Loucy (cell line): ENCODE data around the gene EFCC1.
"Not testable (repeated sequence)": the region's sequence is repeated elsewhere in the genome, so short reads cannot be mapped to it uniquely, and the experiment has no call there.

Experiments
- H2AFZ ChIP-seq: fragments of 200-600 bp; sonication (generic); 2 replicates; pipeline ENCODE4 v1.6.0; 2016; ENCODE audit warnings: antibody characterized with exemption, mild to moderate bottlenecking, low read length, moderate library complexity
- H3F3A ChIP-seq: fragments of 200-600 bp; 2 replicates; pipeline ENCODE4 v1.6.0; 2016; ENCODE audit warnings: antibody characterized with exemption, low read depth, mild to moderate bottlenecking
- H3K27me3 ChIP-seq: fragments of 200-600 bp; sonication (generic); 2 replicates; pipeline ENCODE4 v1.6.1; 2014; ENCODE audit warnings: low read length, mild to moderate bottlenecking; ENCODE audit not compliant: insufficient read depth, poor library complexity, severe bottlenecking
- H3K36me3 ChIP-seq: fragments of 200-600 bp; sonication (generic); 2 replicates; pipeline ENCODE4 v1.6.1; 2016; ENCODE audit warnings: low read length; ENCODE audit not compliant: insufficient read depth
- H3K4me1 ChIP-seq: fragments of 200-600 bp; sonication (generic); 2 replicates; pipeline ENCODE4 v1.5.1; 2014; ENCODE audit warnings: low read length, mild to moderate bottlenecking; ENCODE audit not compliant: insufficient read depth, poor library complexity, severe bottlenecking
- H3K4me2 ChIP-seq: fragments of 200-600 bp; sonication (generic); 2 replicates; pipeline ENCODE4 v1.6.0; 2014; ENCODE audit warnings: antibody characterized with exemption, low read length, low read depth, mild to moderate bottlenecking; ENCODE audit not compliant: poor library complexity, severe bottlenecking
- H3K4me3 ChIP-seq: fragments of 200-600 bp; sonication (generic); 2 replicates; pipeline ENCODE4 v1.5.1; 2014; ENCODE audit warnings: low read length, mild to moderate bottlenecking, mixed read lengths; ENCODE audit not compliant: poor library complexity, severe bottlenecking
- H3K79me2 ChIP-seq: fragments of 200-600 bp; sonication (generic); 2 replicates; pipeline ENCODE4 v1.6.1; 2014; ENCODE audit warnings: low read length; ENCODE audit not compliant: insufficient read depth
- H3K9ac ChIP-seq: fragments of 200-600 bp; sonication (generic); 2 replicates; pipeline ENCODE4 v1.6.0; 2014; ENCODE audit warnings: mild to moderate bottlenecking, low read depth, low read length, moderate library complexity; ENCODE audit not compliant: poor library complexity, severe bottlenecking
- H3K9me2 ChIP-seq: fragments of 200-600 bp; sonication (generic); replicated peaks from 2 replicates; pipeline ENCODE4 v1.6.1; 2016; ENCODE audit warnings: low read depth, low read length, mixed read lengths
- H3K9me3 ChIP-seq: fragments of 200-600 bp; sonication (generic); 2 replicates; pipeline ENCODE4 v1.6.1; 2014; ENCODE audit warnings: mild to moderate bottlenecking, antibody characterized with exemption, low read length, low read depth; ENCODE audit not compliant: insufficient read depth
- H4K20me1 ChIP-seq: fragments of 200-600 bp; sonication (generic); 2 replicates; pipeline ENCODE4 v1.6.0; 2014; ENCODE audit warnings: antibody characterized with exemption, low read length, mild to moderate bottlenecking; ENCODE audit not compliant: insufficient read depth, poor library complexity, severe bottlenecking
- CTCF ChIP-seq: fragments of 200-600 bp; sonication (generic); conservative IDR thresholded peaks from 2 replicates; pipeline ENCODE4 v1.5.1; 2014; ENCODE audit warnings: mild to moderate bottlenecking, antibody characterized with exemption, low read length
- EZH2phosphoT487 ChIP-seq: fragments of 200-600 bp; IDR thresholded peaks from 2 replicates; pipeline ENCODE4 v1.6.1; 2018; ENCODE audit warnings: antibody characterized with exemption, mild to moderate bottlenecking, moderate library complexity, borderline replicate concordance

EFCC1 gene

GRCh38 chr3:129085818-129086217, 84.7 kb downstream of the EFCC1 start:
- H3K4me2 ChIP-seq: no peak overlapping the region
- H4K20me1 ChIP-seq: no peaks in the 10 kb centered on the region
- H2AFZ ChIP-seq: no peak overlapping the region
- H3K4me3 ChIP-seq: no peak overlapping the region
- H3F3A ChIP-seq: no peaks in the 10 kb centered on the region
- H3K79me2 ChIP-seq: no peaks in the 10 kb centered on the region
- no peak for TF ChIP-seq CTCF
- no peak for TF ChIP-seq EZH2phosphoT487
- no peaks in the 10 kb centered on the region for H3K9me2 ChIP-seq
- H3K9me3 ChIP-seq: no peaks in the 10 kb centered on the region
- H3K9ac ChIP-seq: no peak overlapping the region
- H3K27me3 ChIP-seq: no peaks in the 10 kb centered on the region
- no peaks in the 10 kb centered on the region for H3K4me1 ChIP-seq
- no peaks in the 10 kb centered on the region for H3K36me3 ChIP-seq

GRCh38 chr3:129087138-129087702, 86.1 kb downstream of the EFCC1 start:
- no peaks in the 10 kb centered on the region for H3K27me3 ChIP-seq
- H3K4me1 ChIP-seq: no peaks in the 10 kb centered on the region
- no peaks in the 10 kb centered on the region for H3K9me2 ChIP-seq
- H3K4me3 ChIP-seq: no peak overlapping the region
- H3K9ac ChIP-seq: no peak overlapping the region
- no peak overlapping the region for H2AFZ ChIP-seq
- TF ChIP-seq EZH2phosphoT487: no peak
- no peak for TF ChIP-seq CTCF
- H4K20me1 ChIP-seq: no peaks in the 10 kb centered on the region
- H3K9me3 ChIP-seq: no peaks in the 10 kb centered on the region
- no peaks in the 10 kb centered on the region for H3F3A ChIP-seq
- no peaks in the 10 kb centered on the region for H3K79me2 ChIP-seq
- no peak overlapping the region for H3K4me2 ChIP-seq
- peaks cover 10% of the 10 kb centered on the region; the same call in 1 of the 2 replicates for H3K36me3 ChIP-seq

DNA sequence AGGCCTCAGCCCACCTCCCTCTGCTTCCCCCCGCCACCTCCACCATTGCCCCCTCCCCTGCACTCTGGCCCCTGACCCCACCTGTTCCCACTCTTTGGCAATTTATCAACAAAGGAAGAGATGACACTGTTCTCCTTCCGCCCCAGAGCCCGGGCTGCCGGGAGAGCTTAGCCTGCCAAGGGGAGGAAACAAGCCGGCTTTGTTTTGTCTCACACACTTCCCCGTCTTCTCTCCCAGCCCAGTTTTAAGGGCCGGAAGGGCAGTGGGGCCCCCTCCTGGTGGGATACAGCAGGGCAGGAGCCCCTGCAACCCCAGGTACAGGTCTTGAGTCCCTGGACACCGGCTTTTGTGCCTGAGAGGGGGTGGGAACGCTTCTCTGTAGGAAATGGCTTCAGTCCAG, 86.8 kb downstream of the EFCC1 start:
- H3F3A ChIP-seq, H3K9me3 ChIP-seq, H3K79me2 ChIP-seq, H3K4me3 ChIP-seq, H3K9me2 ChIP-seq, H3K9ac ChIP-seq, H4K20me1 ChIP-seq, H3K4me1 ChIP-seq, H2AFZ ChIP-seq, H3K4me2 ChIP-seq, H3K27me3 ChIP-seq: not testable (repeated sequence)
- peaks cover 11% of the 10 kb centered on the region; the same call in 1 of the 2 replicates for H3K36me3 ChIP-seq

GRCh38 chr3:129088312-129088711, 87.2 kb downstream of the EFCC1 start:
- H3K9ac ChIP-seq, H3K4me2 ChIP-seq, H3K4me3 ChIP-seq, H3K9me2 ChIP-seq, H3K4me1 ChIP-seq, H3K27me3 ChIP-seq, H4K20me1 ChIP-seq, H3F3A ChIP-seq, H2AFZ ChIP-seq, H3K9me3 ChIP-seq, H3K79me2 ChIP-seq: not testable (repeated sequence)
- peaks cover 11% of the 10 kb centered on the region; the same call in 1 of the 2 replicates for H3K36me3 ChIP-seq
